NCI-H146 (cell line): Measurements from ENCODE around the gene C1orf115.
"Not testable (repeated sequence)": the region's sequence is repeated elsewhere in the genome, so short reads cannot be mapped to it uniquely, and the experiment has no call there.

Experiments used
- DNase-seq: peaks from one replicate; lab custom pipeline; 2025; lab: John Stamatoyannopoulos, UW

C1orf115 gene

GRCh38 chr1:220690140-220691052 lies at the start of gene C1orf115:
C1orf115 (plus strand) TSS chr1:220690363; CDS start chr1:220690403, 40 bp downstream.
- DNase-seq: peak; percentile 61

GRCh38 chr1:220642285-220642684 lies 47.9 kb upstream of the C1orf115 start:
- no peak for DNase-seq

- no peak for DNase-seq
Measured at GRCh38 chr1:220652995-220653394, 37.2 kb upstream of the C1orf115 start.

GRCh38 chr1:220655509-220655908 lies 34.7 kb upstream of the C1orf115 start:
- no peak for DNase-seq

GRCh38 chr1:220655961-220656740 lies 34.0 kb upstream of the C1orf115 start:
- no peak for DNase-seq

- no peak for DNase-seq
Measured at GRCh38 chr1:220666349-220666748, 23.8 kb upstream of the C1orf115 start.

- no peak for DNase-seq
Measured at GRCh38 chr1:220669005-220669404, 21.2 kb upstream of the C1orf115 start.

GRCh38 chr1:220670365-220670764 lies 19.8 kb upstream of the C1orf115 start:
- DNase-seq: no peak

- no peak for DNase-seq
Measured at GRCh38 chr1:220673921-220674320, 16.2 kb upstream of the C1orf115 start.

GRCh38 chr1:220677251-220677650 lies 12.9 kb upstream of the C1orf115 start:
- no peak for DNase-seq

- DNase-seq: peak; percentile 18
Measured at GRCh38 chr1:220680085-220680687, 10.0 kb upstream of the C1orf115 start.

- DNase-seq: no peak
Measured at GRCh38 chr1:220681220-220681880, 8.8 kb upstream of the C1orf115 start.

GRCh38 chr1:220682901-220683576 lies 7.1 kb upstream of the C1orf115 start:
- no peak for DNase-seq

- not testable (repeated sequence) for DNase-seq
Measured at GRCh38 chr1:220683716-220684115, 6.4 kb upstream of the C1orf115 start.

- no peak for DNase-seq
Measured at GRCh38 chr1:220684890-220685289, 5.3 kb upstream of the C1orf115 start.

- DNase-seq: no peak
Measured at GRCh38 chr1:220685879-220686278, 4.3 kb upstream of the C1orf115 start.

- no peak for DNase-seq
Measured at GRCh38 chr1:220687809-220688208, 2.4 kb upstream of the C1orf115 start.

- no peak for DNase-seq
Measured at GRCh38 chr1:220689666-220690065, 497 bp upstream of the C1orf115 start.

- DNase-seq: no peak
Measured at GRCh38 chr1:220691053-220691684, 1.0 kb downstream of the C1orf115 start.

- DNase-seq: no peak
Measured at GRCh38 chr1:220692436-220693228, 2.5 kb downstream of the C1orf115 start.
